ENCODE measurements around the gene UGCG.

Gene UGCG

DNA sequence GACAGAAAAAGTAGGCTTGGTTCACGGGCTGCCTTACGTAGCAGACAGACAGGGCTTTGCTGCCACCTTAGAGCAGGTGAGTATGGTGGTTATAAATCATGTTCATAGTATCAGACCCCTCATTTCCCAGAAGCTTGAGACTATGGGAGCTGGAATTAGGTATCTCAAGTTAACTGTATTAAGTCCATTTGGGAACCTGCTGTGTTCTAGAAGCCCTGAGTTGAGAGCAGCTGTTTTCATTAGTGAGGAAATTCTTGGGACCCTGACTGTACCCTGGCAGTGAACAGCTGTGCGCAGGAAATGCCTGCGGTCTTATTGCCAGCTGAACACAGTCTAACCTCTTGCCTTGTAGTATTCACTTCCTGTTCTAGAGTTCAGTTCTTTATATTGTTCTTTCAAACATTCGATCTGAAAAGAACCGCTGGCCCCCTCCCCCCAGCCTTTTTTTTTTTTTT is 29.8 kb downstream of the UGCG start:
- no peak overlapping the region for H3K4me3 ChIP-seq
- DNase-seq (ENCODE audit: low spot score): no peak
- peak overlapping the region in 1 of 2 donors; percentile 43 for H3K27ac ChIP-seq
- TF ChIP-seq, protein P1, sequence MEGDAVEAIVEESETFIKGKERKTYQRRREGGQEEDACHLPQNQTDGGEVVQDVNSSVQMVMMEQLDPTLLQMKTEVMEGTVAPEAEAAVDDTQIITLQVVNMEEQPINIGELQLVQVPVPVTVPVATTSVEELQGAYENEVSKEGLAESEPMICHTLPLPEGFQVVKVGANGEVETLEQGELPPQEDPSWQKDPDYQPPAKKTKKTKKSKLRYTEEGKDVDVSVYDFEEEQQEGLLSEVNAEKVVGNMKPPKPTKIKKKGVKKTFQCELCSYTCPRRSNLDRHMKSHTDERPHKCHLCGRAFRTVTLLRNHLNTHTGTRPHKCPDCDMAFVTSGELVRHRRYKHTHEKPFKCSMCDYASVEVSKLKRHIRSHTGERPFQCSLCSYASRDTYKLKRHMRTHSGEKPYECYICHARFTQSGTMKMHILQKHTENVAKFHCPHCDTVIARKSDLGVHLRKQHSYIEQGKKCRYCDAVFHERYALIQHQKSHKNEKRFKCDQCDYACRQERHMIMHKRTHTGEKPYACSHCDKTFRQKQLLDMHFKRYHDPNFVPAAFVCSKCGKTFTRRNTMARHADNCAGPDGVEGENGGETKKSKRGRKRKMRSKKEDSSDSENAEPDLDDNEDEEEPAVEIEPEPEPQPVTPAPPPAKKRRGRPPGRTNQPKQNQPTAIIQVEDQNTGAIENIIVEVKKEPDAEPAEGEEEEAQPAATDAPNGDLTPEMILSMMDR (IDR thresholded peaks at IDR 0.05): no peak

DNA sequence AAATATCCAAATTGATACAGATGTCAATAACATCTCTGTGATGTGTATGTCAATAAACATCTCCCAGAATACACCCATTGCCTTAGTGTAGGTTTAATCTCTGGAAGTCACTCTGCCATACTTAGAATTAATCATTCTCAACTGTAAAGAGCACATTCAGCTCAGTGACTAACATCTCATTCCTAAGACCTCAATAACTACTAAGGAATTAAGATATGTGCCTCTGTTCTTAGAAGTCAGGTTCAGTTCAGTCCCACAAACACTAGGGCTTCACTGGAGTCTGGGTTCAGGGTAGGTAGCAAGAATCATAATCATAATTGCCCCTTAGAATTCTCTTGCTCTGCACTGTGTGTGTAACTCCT is 31.7 kb downstream of the UGCG start:
- H3K27ac ChIP-seq: no peak overlapping the region
- no peak for DNase-seq (ENCODE audit: low spot score)
- H3K4me3 ChIP-seq: no peak overlapping the region
- TF ChIP-seq, protein P1 (IDR thresholded peaks at IDR 0.05): no peak

DNA sequence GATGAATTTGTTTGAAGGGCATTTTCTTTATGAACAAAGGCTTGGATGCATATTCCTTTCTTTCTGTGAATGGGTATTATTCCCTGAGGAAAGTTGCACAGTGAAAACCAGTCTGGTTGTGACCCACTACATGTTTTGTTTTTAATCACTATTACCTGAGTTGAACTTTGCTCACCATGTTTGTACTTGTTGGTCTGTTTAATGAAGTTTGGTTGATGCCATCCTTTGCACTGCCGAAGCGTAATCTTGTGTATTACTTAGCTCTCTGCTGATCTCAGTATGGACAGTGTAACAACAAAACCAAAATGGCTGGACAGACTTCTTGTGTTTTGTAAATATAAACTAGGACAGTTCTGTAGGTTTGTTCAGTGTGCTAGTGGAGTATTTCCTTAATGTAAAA is 38.1 kb downstream of the UGCG start:
- Histone ChIP-seq H3K27ac (no peak overlapping the region), H3K4me3 (no peak overlapping the region)
- DNase-seq (ENCODE audit: low spot score): no peak
- TF ChIP-seq, protein P1 (IDR thresholded peaks at IDR 0.05): no peak

DNA sequence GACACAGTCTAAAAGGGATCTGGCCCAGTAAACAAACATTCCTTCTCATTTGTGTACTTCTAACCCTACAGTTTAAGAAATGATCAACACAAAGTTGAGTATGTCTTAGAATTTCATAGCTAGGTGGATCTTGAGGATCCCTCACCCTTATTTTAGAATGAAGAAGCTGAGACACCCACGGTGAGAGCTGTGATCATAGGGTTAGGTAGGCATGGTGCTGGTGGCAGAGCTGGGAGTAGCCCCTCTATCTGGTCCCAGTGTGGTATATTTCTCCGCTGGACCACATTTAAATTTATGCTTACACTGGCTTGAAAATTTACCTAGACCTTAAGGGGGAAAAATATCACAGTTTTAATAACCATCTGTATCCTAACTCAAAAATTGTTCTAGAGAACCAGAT is 39.8 kb downstream of the UGCG start:
- H3K4me3 ChIP-seq: no peak overlapping the region
- H3K27ac ChIP-seq: no peak overlapping the region
- DNase-seq (ENCODE audit: low spot score): no peak
- TF ChIP-seq, protein P1 (IDR thresholded peaks at IDR 0.05): no peak

DNA sequence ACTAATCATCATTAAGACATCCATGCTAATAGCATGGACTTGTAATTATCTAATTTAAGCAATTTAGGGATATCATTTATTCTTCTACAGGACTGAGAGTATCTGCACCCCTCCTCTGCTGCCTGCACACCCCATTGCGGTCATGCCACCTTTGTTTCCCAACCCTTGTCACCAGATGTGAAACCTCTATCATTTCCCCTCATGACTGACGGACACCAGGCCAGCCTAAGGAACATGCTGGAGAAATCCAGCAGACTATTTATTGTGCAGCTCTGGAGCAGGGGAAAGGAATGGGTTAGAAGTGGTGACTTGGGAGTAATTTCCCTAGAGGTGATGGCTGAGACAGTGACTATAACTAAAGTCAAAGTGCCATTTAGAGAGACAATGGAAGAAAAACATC is 40.7 kb downstream of the UGCG start:
- TF ChIP-seq, protein P1 (IDR thresholded peaks at IDR 0.05): no peak
- H3K4me3 ChIP-seq: no peak overlapping the region
- peak overlapping the region in 1 of 2 donors; percentile 16 for H3K27ac ChIP-seq
- DNase-seq (ENCODE audit: low spot score): no peak

DNA sequence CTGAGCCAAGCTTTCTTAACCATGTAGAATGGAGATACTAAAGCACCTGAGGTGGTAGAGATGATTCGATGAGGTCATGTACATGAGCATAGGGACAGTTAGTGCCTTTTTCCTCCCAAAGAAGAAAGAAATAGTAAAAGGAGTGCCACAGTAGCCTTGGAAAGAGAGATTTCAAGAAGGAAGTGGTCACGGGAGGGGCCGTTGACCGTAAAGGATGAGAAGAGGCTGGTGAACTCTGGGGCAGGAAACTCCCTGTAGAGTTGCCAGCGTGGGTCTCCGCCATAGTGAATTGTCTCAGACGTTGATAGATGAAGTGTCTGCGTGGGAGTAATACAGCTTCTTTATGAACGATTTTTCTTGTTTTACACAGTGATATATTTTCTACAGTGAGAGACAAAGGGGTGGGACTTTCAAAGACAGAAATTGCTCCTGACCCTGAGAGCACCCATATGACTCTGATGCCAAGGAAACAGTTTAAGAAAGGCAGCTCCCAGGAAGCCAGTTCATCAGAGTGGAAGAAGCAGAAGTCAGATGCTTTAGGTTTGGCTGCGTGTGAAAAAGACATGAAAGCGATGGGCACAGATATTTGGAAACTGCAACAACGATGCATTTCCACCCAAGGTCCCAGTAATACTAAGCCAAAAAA is 41.3 kb downstream of the UGCG start:
- peak overlapping the region in 1 of 2 donors; percentile 16 for H3K27ac ChIP-seq
- DNase-seq (ENCODE audit: low spot score): no peak

DNA sequence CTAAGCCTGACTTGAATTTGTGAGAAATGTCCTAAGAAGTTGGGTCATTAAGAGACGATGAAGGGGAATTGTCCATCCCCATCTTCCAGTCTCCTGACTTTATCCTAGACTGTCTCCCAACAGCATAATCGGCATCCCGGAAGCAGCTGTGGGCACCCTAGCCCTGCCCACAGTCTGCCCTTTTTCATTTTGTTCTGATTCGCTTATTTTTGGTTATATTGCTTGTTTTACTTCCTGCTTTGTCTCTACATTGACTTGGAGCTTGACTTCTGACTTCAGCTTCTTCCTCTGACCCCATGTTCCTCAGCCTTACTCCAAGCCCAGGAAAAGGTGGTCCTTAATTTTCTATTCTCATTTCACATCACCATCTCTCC is 41.8 kb downstream of the UGCG start:
- Histone ChIP-seq H3K27ac (peak overlapping the region in 1 of 2 donors; percentile 16), H3K4me3 (no peak overlapping the region)
- TF ChIP-seq, protein P1 (IDR thresholded peaks at IDR 0.05): no peak
- no peak for DNase-seq (ENCODE audit: low spot score)

More for the DNA sequence above, 41.3 kb downstream of the UGCG start:
- TF ChIP-seq, protein P1 (IDR thresholded peaks at IDR 0.05): no peak
- H3K4me3 ChIP-seq: no peak overlapping the region

All from coronary artery (tissue), 2 donors.